ENCODE data around the gene RPL22L1. TPM values are rescaled to one million over a fixed set of nuclear protein-coding genes. Genes with fewer than 3 reads are reported as not detected.

RPL22L1 gene
- total RNA-seq, 1 experiment from 2014 or later = 41.5 TPM

GRCh38 chr3:170840291-170840859 lies 29.6 kb downstream of the RPL22L1 start:
- POLR2A ChIA-PET (ENCODE audit: low non-redundant PET) = interaction anchor here (0.6 kb wide), 1 partner anchor 1714 kb away, joined by 5 read pairs; no protein-coding TSS in a partner anchor
- no peak for DNase-seq (ENCODE audit: low spot score)
- intact Hi-C loops (cut with micrococcal nuclease; ENCODE audit: unreplicated experiment) = no loop called here

GRCh38 chr3:170839518-170840100 lies 30.4 kb downstream of the RPL22L1 start:
- DNase-seq (ENCODE audit: low spot score) = no peak

More at GRCh38 chr3:170840291-170840859, 29.6 kb downstream of the RPL22L1 start:
- BruUV-seq (replicated peaks) = no TSS peak
- no peaks in the 10 kb centered on the region for H3K9me3 ChIP-seq (ENCODE audit: low read depth, low read length, poor library complexity, severe bottlenecking)
- TF ChIP-seq EZH2 (IDR thresholded peaks at IDR 0.05; ENCODE audit: borderline replicate concordance, low read depth, low read length, poor library complexity, severe bottlenecking) = no peak
- TF ChIP-seq CTCF (conservative IDR thresholded peaks at IDR 0.05; ENCODE audit: low read depth, low read length) = no peak
- CTCF ChIA-PET = no interaction called here
- peaks cover 8% of the 10 kb centered on the region for H3K4me1 ChIP-seq (ENCODE audit: insufficient read depth, low read length, poor library complexity, severe bottlenecking)
- no peaks in the 10 kb centered on the region for H3K27me3 ChIP-seq (replicated peaks; ENCODE audit: insufficient read depth, low read depth, low read length, poor library complexity)
- no peaks in the 10 kb centered on the region for H3K36me3 ChIP-seq (ENCODE audit: insufficient read depth, low read length, poor library complexity, severe bottlenecking)
- no peak overlapping the region for H3K27ac ChIP-seq (ENCODE audit: low read depth, low read length, poor library complexity, severe bottlenecking)
- no peak overlapping the region for H3K4me3 ChIP-seq (ENCODE audit: low read depth, low read length, poor library complexity, severe bottlenecking)

GRCh38 chr3:170836491-170836890 lies 33.5 kb downstream of the RPL22L1 start:
- peaks cover 8% of the 10 kb centered on the region for H3K4me1 ChIP-seq (ENCODE audit: insufficient read depth, low read length, poor library complexity, severe bottlenecking)
- H3K9me3 ChIP-seq (ENCODE audit: low read depth, low read length, poor library complexity, severe bottlenecking) = no peaks in the 10 kb centered on the region
- ChIA-PET POLR2A (ENCODE audit: low non-redundant PET) (no interaction called here), CTCF (interaction anchor here (0.6 kb wide), 1 partner anchor 25 kb away, joined by 3 read pairs; no protein-coding TSS in a partner anchor)
- H3K36me3 ChIP-seq (ENCODE audit: insufficient read depth, low read length, poor library complexity, severe bottlenecking) = no peaks in the 10 kb centered on the region
- TF ChIP-seq CTCF (conservative IDR thresholded peaks at IDR 0.05; ENCODE audit: low read depth, low read length) (no peak), EZH2 (IDR thresholded peaks at IDR 0.05; ENCODE audit: borderline replicate concordance, low read depth, low read length, poor library complexity, severe bottlenecking) (no peak)
- DNase-seq (ENCODE audit: low spot score) = no peak
- H3K4me3 ChIP-seq (ENCODE audit: low read depth, low read length, poor library complexity, severe bottlenecking) = no peak overlapping the region
- intact Hi-C loops (cut with micrococcal nuclease; ENCODE audit: unreplicated experiment) = no loop called here
- BruUV-seq (replicated peaks) = no TSS peak
- H3K27me3 ChIP-seq (replicated peaks; ENCODE audit: insufficient read depth, low read depth, low read length, poor library complexity) = peaks cover 13% of the 10 kb centered on the region
- H3K27ac ChIP-seq (ENCODE audit: low read depth, low read length, poor library complexity, severe bottlenecking) = no peak overlapping the region

More at GRCh38 chr3:170839518-170840100, 30.4 kb downstream of the RPL22L1 start:
- Histone ChIP-seq H3K4me3 (ENCODE audit: low read depth, low read length, poor library complexity, severe bottlenecking) (no peak overlapping the region), H3K27ac (ENCODE audit: low read depth, low read length, poor library complexity, severe bottlenecking) (no peak overlapping the region), H3K9me3 (ENCODE audit: low read depth, low read length, poor library complexity, severe bottlenecking) (no peaks in the 10 kb centered on the region), H3K4me1 (ENCODE audit: insufficient read depth, low read length, poor library complexity, severe bottlenecking) (peaks cover 8% of the 10 kb centered on the region), H3K27me3 (replicated peaks; ENCODE audit: insufficient read depth, low read depth, low read length, poor library complexity) (no peaks in the 10 kb centered on the region), H3K36me3 (ENCODE audit: insufficient read depth, low read length, poor library complexity, severe bottlenecking) (no peaks in the 10 kb centered on the region)
- intact Hi-C loops (cut with micrococcal nuclease; ENCODE audit: unreplicated experiment) = no loop called here
- POLR2A ChIA-PET (ENCODE audit: low non-redundant PET) = no interaction called here
- no TSS peak for BruUV-seq (replicated peaks)
- CTCF ChIA-PET = no interaction called here
- TF ChIP-seq EZH2 (IDR thresholded peaks at IDR 0.05; ENCODE audit: borderline replicate concordance, low read depth, low read length, poor library complexity, severe bottlenecking) = no peak
- no peak for TF ChIP-seq CTCF (conservative IDR thresholded peaks at IDR 0.05; ENCODE audit: low read depth, low read length)
